Activated CD8-positive, alpha-beta T cell treated with anti-CD3 and anti-CD28 coated beads, Interleukin-2, amount 10 ng/mL, durations not matched to agents 7 days and 5 days (primary cell): ENCODE data around the gene ARID2. TPM values are rescaled to one million over a fixed set of nuclear protein-coding genes. Genes with fewer than 3 reads are reported as not detected.

ENCODE experiments used
- ATAC-seq: fragments of 150-1000 bp; cut with Tn5 transposase; one replicate; pipeline ENCODE4 v1.10.0; 2021; ENCODE audit warnings: moderate library complexity
- CTCF ChIA-PET: fragments of 350-600 bp; sonication (Branson Sonifier 250); formaldehyde crosslinking; loops from one replicate; lab custom pipeline; 2021; ENCODE audit warnings: antibody characterized with exemption; lab: Charles Lee
- POLR2A ChIA-PET: fragments of 350-600 bp; sonication (Branson Sonifier 250); formaldehyde crosslinking; loops from one replicate; lab custom pipeline; 2021; ENCODE audit warnings: antibody characterized with exemption; lab: Charles Lee
- DNase-seq: peaks from one replicate; pipeline ENCODE4 v3.0.0-alpha.2; 2020
- H3K27ac Mint-ChIP-seq: one replicate; pipeline ENCODE4 v1.8.0; 2021; ENCODE audit warnings: mild to moderate bottlenecking, mixed read lengths
- H3K27me3 Mint-ChIP-seq: one replicate; pipeline ENCODE4 v1.8.0; 2021; ENCODE audit warnings: low read depth, mixed read lengths
- H3K36me3 Mint-ChIP-seq: one replicate; pipeline ENCODE4 v1.8.0; 2021; ENCODE audit warnings: low read depth, mixed read lengths
- H3K4me1 Mint-ChIP-seq: one replicate; pipeline ENCODE4 v1.8.0; 2021; ENCODE audit warnings: low read depth, mixed read lengths
- H3K4me3 Mint-ChIP-seq: one replicate; pipeline ENCODE4 v1.8.0; 2021; ENCODE audit warnings: mild to moderate bottlenecking, mixed read lengths
- H3K9me3 Mint-ChIP-seq: one replicate; pipeline ENCODE4 v1.8.0; 2022; ENCODE audit warnings: mixed read lengths; ENCODE audit not compliant: insufficient read depth
- total RNA-seq, 2 experiments: library from RNA; stranded (reverse); gene quantifications; one replicate each; pipeline ENCODE4 v1.2.3, GENCODE V29; 2021

ARID2 gene
- total RNA-seq, 2 experiments from 2014 or later, result 49.0 to 52.3 TPM

- peaks cover 11% of the 10 kb centered on the region for H3K9me3 Mint-ChIP-seq
- H3K27me3 Mint-ChIP-seq, result no peaks in the 10 kb centered on the region
- peaks cover 2% of the 10 kb centered on the region for H3K36me3 Mint-ChIP-seq
- H3K4me1 Mint-ChIP-seq, result peaks cover 11% of the 10 kb centered on the region
- CTCF ChIA-PET, result interaction anchor here (0.8 kb wide), 1 partner anchor 153 kb away, joined by 4 read pairs; no protein-coding TSS in a partner anchor
- DNase-seq (no peak), ATAC-seq (no peak)
- H3K27ac Mint-ChIP-seq, result no peak overlapping the region
- H3K4me3 Mint-ChIP-seq, result no peak overlapping the region
- POLR2A ChIA-PET, result no interaction called here
These were observed 32.1 kb upstream of the ARID2 start for GRCh38 chr12:45697371-45697770.

DNA sequence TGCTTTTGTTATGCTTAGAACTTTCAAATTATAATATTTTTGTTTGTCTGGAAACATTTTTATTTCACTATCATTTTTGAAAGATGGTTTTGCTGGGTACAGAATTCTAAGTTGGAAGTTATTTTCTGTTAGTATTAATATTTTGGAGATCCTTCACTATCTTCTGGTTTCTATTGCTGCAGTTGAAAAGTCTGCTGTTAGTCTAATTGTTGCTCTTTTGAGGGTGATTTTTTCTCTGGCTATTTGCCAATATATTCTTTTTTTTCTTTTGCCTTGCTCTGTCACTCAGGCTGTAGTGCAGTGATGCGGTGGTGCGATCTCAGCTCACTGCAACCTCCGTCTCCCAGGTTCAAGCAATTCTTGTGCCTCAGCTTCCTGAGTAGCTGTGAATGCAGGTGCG lies 28.2 kb upstream of the ARID2 start:
- Mint-ChIP-seq H3K36me3 (peaks cover 14% of the 10 kb centered on the region), H3K27me3 (no peaks in the 10 kb centered on the region), H3K4me1 (peaks cover 11% of the 10 kb centered on the region), H3K27ac (no peak overlapping the region), H3K9me3 (peaks cover 11% of the 10 kb centered on the region), H3K4me3 (no peak overlapping the region)
- DNase-seq (no peak), ATAC-seq (no peak)
- ChIA-PET POLR2A (no interaction called here), CTCF (interaction anchor here (1.2 to 1.5 kb wide), 3 partner anchors 10 to 24 kb away, joined by 3 read pairs; no protein-coding TSS in a partner anchor)

GRCh38 chr12:45703942-45704341 lies 25.6 kb upstream of the ARID2 start:
- CTCF ChIA-PET, result interaction anchor here (1.5 kb wide), 1 partner anchor 17 kb away, joined by 4 read pairs; no protein-coding TSS in a partner anchor

DNA sequence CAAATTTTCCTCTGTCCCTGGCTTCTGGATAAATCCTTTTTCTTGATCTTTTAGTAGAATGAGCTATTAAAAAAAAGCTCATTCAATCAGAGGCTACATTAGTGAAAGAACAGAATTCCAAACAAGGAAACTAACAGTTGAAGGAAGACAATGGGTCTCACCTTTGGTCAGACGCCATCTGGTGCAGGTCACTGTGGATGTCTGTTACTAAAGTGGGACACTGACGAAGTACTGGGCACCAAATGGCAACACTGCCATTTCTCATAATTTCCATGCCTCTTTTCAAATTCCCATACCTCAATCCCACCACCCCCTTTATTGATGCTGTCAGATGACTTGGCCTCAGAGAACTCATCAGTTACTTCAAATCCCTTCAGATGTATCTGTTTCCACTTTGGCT lies 24.5 kb upstream of the ARID2 start:
- ATAC-seq (no peak), DNase-seq (no peak)
- Mint-ChIP-seq H3K4me1 (peaks cover 5% of the 10 kb centered on the region), H3K27ac (no peak overlapping the region), H3K36me3 (peaks cover 15% of the 10 kb centered on the region), H3K9me3 (peaks cover 8% of the 10 kb centered on the region), H3K27me3 (no peaks in the 10 kb centered on the region), H3K4me3 (no peak overlapping the region)
- ChIA-PET CTCF (no interaction called here), POLR2A (no interaction called here)

More at GRCh38 chr12:45703942-45704341, 25.6 kb upstream of the ARID2 start:
- Mint-ChIP-seq H3K9me3 (peaks cover 8% of the 10 kb centered on the region), H3K4me3 (no peak overlapping the region), H3K36me3 (peaks cover 15% of the 10 kb centered on the region), H3K4me1 (no peaks in the 10 kb centered on the region), H3K27ac (no peak overlapping the region), H3K27me3 (no peaks in the 10 kb centered on the region)
- DNase-seq (no peak), ATAC-seq (no peak)
- POLR2A ChIA-PET, result no interaction called here

DNA sequence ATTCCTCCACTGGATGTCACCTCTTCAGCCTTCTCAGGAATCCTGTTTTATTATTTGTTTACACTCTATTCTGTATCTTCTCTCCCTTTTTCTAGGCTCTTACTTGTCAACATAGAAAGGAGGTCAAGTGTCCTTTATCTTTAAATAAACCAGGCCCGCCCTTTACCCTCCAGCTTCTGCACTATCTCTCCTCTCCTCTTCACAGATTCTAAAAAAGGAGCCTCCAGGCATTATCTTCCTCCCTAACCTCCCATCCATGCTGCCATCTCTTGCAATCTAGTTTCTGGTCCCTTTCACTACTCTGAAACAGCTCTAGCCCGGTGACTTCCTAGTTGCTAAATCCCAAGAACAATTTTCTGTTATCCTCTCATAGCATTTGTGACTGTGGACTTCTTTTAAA lies 24.1 kb upstream of the ARID2 start:
- Mint-ChIP-seq H3K4me1 (peaks cover 5% of the 10 kb centered on the region), H3K4me3 (no peak overlapping the region), H3K27me3 (no peaks in the 10 kb centered on the region), H3K27ac (no peak overlapping the region), H3K36me3 (peaks cover 15% of the 10 kb centered on the region), H3K9me3 (peaks cover 8% of the 10 kb centered on the region)
- DNase-seq (no peak), ATAC-seq (no peak)
- ChIA-PET POLR2A (no interaction called here), CTCF (interaction anchor here (1.0 kb wide), 1 partner anchor 161 kb away, joined by 3 read pairs; no protein-coding TSS in a partner anchor)

- ChIA-PET POLR2A (no interaction called here), CTCF (interaction anchor here (1.0 to 1.7 kb wide), 2 partner anchors 22 to 36 kb away, joined by 3 to 4 read pairs; no protein-coding TSS in a partner anchor)
- no peak for ATAC-seq
- Mint-ChIP-seq H3K27me3 (no peaks in the 10 kb centered on the region), H3K27ac (no peak overlapping the region), H3K9me3 (no peaks in the 10 kb centered on the region), H3K36me3 (peaks cover 15% of the 10 kb centered on the region), H3K4me1 (peaks cover 5% of the 10 kb centered on the region), H3K4me3 (no peak overlapping the region)
- no peak for DNase-seq
These were observed 22.2 kb upstream of the ARID2 start for GRCh38 chr12:45707241-45707857.

DNA sequence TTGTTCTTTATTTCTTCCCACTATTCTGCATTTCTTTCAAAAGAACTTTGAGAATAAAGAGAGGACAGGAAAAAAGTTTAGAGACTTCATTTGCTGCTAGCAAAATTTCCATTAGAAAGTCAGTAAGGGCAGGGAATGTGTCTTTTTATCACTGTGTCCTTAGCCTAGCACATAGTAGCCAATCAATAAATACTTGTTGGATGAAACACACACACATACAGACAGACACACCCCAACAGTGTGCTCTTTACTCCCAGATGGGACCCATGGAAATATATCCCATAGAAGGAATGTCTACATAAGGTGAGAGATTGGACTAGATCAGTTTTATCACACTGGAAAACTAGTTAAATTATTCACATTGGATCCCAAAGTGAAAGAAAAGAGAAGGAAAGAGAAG lies 21.1 kb upstream of the ARID2 start:
- DNase-seq (no peak), ATAC-seq (no peak)
- H3K36me3 Mint-ChIP-seq, result peaks cover 20% of the 10 kb centered on the region
- CTCF ChIA-PET, result interaction anchor here (0.9 to 1.7 kb wide), 2 partner anchors 23 to 164 kb away, joined by 3 to 4 read pairs; no protein-coding TSS in a partner anchor
- H3K27me3 Mint-ChIP-seq, result no peaks in the 10 kb centered on the region
- POLR2A ChIA-PET, result no interaction called here
- no peaks in the 10 kb centered on the region for H3K9me3 Mint-ChIP-seq
- H3K4me3 Mint-ChIP-seq, result no peak overlapping the region
- no peak overlapping the region for H3K27ac Mint-ChIP-seq
- H3K4me1 Mint-ChIP-seq, result peaks cover 5% of the 10 kb centered on the region

DNA sequence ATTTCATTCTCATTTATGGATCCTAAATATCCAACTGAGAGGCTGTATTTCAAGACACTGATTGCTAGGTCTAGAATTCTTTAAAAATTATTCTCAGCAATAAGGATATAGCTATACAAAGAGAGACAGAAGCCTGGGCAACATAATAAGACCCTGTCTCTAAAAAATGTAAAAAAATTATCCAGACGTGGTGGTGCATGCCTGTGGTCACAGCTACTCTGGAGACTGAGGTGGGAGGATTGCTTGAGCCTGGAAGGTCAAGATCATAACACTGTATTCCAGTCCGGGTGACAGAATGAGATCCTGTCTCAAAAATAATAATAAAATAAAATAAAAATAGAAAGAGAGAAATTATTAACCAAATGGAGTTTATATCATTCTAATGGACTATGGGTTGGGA lies 20.6 kb upstream of the ARID2 start:
- no peak for DNase-seq
- Mint-ChIP-seq H3K36me3 (peaks cover 19% of the 10 kb centered on the region), H3K27me3 (no peaks in the 10 kb centered on the region), H3K9me3 (no peaks in the 10 kb centered on the region), H3K4me3 (no peak overlapping the region), H3K27ac (no peak overlapping the region), H3K4me1 (peaks cover 7% of the 10 kb centered on the region)
- ChIA-PET CTCF (interaction anchor here (0.9 kb wide), 1 partner anchor 165 kb away, joined by 3 read pairs; no protein-coding TSS in a partner anchor), POLR2A (no interaction called here)
- ATAC-seq, result no peak

GRCh38 chr12:45712319-45712718 lies 17.2 kb upstream of the ARID2 start:
- Mint-ChIP-seq H3K4me3 (no peak overlapping the region), H3K36me3 (peaks cover 11% of the 10 kb centered on the region), H3K27ac (no peak overlapping the region), H3K9me3 (no peaks in the 10 kb centered on the region), H3K4me1 (peaks cover 7% of the 10 kb centered on the region), H3K27me3 (no peaks in the 10 kb centered on the region)
- ATAC-seq (no peak), DNase-seq (no peak)
- CTCF ChIA-PET, result no interaction called here
- POLR2A ChIA-PET, result no interaction called here

DNA sequence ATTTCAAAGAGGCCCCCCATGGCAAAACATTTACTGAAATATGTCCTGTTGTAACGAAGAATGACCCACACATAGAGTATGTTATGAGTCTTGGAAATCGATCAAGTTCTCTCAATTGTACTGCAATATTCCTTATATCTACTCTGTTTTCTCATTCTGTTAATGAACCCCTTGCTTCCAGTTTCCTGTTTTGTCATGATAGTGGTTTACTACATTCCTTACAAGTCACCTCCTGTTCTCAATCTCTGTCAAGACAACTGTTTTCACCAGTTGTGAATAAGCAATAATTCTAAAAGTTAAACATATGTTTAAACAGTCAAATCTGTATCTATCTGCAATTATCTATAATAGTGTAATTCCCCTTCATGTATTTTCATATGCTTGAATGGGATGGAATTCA lies 16.4 kb upstream of the ARID2 start:
- no peak for ATAC-seq
- H3K4me3 Mint-ChIP-seq, result no peak overlapping the region

GRCh38 chr12:45718306-45718705 lies 11.2 kb upstream of the ARID2 start:
- peaks cover 43% of the 10 kb centered on the region for H3K36me3 Mint-ChIP-seq
- ChIA-PET POLR2A (interaction anchor here (0.6 to 1.5 kb wide), 2 partner anchors 10 to 199 kb away, joined by 5 to 6 read pairs; no protein-coding TSS in a partner anchor), CTCF (interaction anchor here (1.4 kb wide), 1 partner anchor 175 kb away, joined by 4 read pairs; no protein-coding TSS in a partner anchor)
- no peak overlapping the region for H3K4me3 Mint-ChIP-seq
- no peaks in the 10 kb centered on the region for H3K27me3 Mint-ChIP-seq
- H3K27ac Mint-ChIP-seq, result no peak overlapping the region
- peaks cover 45% of the 10 kb centered on the region for H3K4me1 Mint-ChIP-seq
- H3K9me3 Mint-ChIP-seq, result no peaks in the 10 kb centered on the region
- ATAC-seq (no peak), DNase-seq (no peak)

More for the DNA sequence above, 16.4 kb upstream of the ARID2 start:
- Mint-ChIP-seq H3K9me3 (no peaks in the 10 kb centered on the region), H3K4me1 (peaks cover 7% of the 10 kb centered on the region), H3K27me3 (no peaks in the 10 kb centered on the region), H3K27ac (no peak overlapping the region), H3K36me3 (peaks cover 14% of the 10 kb centered on the region)
- ChIA-PET POLR2A (no interaction called here), CTCF (interaction anchor here (1.1 kb wide), 1 partner anchor 11 kb away, joined by 4 read pairs; no protein-coding TSS in a partner anchor)
- DNase-seq, result no peak

DNA sequence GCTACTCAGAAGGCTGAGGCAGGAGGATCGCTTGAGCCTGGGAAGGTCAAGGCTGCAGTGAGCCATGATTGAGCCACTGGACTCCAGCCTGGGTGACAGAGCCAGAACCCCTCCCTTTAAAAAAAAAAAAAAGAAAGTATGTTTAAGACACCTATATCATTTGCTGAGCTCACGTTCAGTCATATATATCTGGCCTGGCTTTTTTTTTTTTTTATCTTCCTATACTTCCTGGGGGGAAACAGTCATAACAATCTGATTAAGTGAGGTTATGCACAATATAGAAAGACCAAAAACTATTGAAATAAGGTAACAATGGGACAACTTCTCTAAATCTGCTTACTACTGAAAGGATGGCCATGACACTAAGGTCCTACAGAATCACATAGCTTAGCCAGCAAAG lies 9.4 kb upstream of the ARID2 start:
- no peaks in the 10 kb centered on the region for H3K27me3 Mint-ChIP-seq
- H3K27ac Mint-ChIP-seq, result no peak overlapping the region
- ATAC-seq (no peak), DNase-seq (no peak)
- ChIA-PET POLR2A (interaction anchor here (1.0 to 1.2 kb wide), 2 partner anchors 8 to 10 kb away, joined by 3 to 4 read pairs; no protein-coding TSS in a partner anchor), CTCF (interaction anchor here (0.7 kb wide), 1 partner anchor 176 kb away, joined by 3 read pairs; no protein-coding TSS in a partner anchor)
- peaks cover 43% of the 10 kb centered on the region for H3K36me3 Mint-ChIP-seq
- H3K4me3 Mint-ChIP-seq, result no peak overlapping the region
- H3K4me1 Mint-ChIP-seq, result peaks cover 51% of the 10 kb centered on the region
- H3K9me3 Mint-ChIP-seq, result no peaks in the 10 kb centered on the region
